ENCODE results near the gene CFD.
"Not testable (repeated sequence)": the region's sequence is repeated elsewhere in the genome, so short reads cannot be mapped to it uniquely, and the experiment has no call there.

CFD gene

GRCh38 chr19:840519-841206, 18.8 kb upstream of the CFD start, which contains the start of gene PRTN3:
TSS of gene PRTN3 (plus strand) at chr19:840999. CDS start at chr19:841009, 10 bp downstream.
- DNase-seq: no peak

GRCh38 chr19:842802-843179, 16.7 kb upstream of the CFD start:
- peaks cover 76% of the 10 kb centered on the region for H3K27me3 Mint-ChIP-seq
- CTCF ChIA-PET: interaction anchor here (0.7 kb wide), 1 partner anchor 21 kb away, joined by 3 read pairs; no protein-coding TSS in a partner anchor

More at GRCh38 chr19:840519-841206, 18.8 kb upstream of the CFD start, which contains the start of gene PRTN3:
- Mint-ChIP-seq H3K36me3 (no peaks in the 10 kb centered on the region), H3K9me3 (no peaks in the 10 kb centered on the region), H3K27ac (no peak within 1 kb of the TSS), H3K4me1 (peaks cover 3% of the 10 kb centered on the region), H3K27me3 (peaks cover 72% of the 10 kb centered on the region), H3K4me3 (no peak within 1 kb of the TSS)
- CTCF ChIA-PET: interaction anchor here (1.0 kb wide), 1 partner anchor 23 kb away, joined by 4 read pairs; no protein-coding TSS in a partner anchor

GRCh38 chr19:843180-843835, 16.2 kb upstream of the CFD start:
- DNase-seq: no peak
- CTCF ChIA-PET: interaction anchor here (0.7 kb wide), 1 partner anchor 20 kb away, joined by 3 read pairs; no protein-coding TSS in a partner anchor
- H3K9me3 Mint-ChIP-seq: no peaks in the 10 kb centered on the region
- no peaks in the 10 kb centered on the region for H3K36me3 Mint-ChIP-seq
- peaks cover 3% of the 10 kb centered on the region for H3K4me1 Mint-ChIP-seq
- no peak overlapping the region for H3K4me3 Mint-ChIP-seq
- H3K27me3 Mint-ChIP-seq: peaks cover 81% of the 10 kb centered on the region
- H3K27ac Mint-ChIP-seq: no peak overlapping the region

More at GRCh38 chr19:842802-843179, 16.7 kb upstream of the CFD start:
- H3K4me3 Mint-ChIP-seq, DNase-seq, H3K36me3 Mint-ChIP-seq, H3K9me3 Mint-ChIP-seq, H3K4me1 Mint-ChIP-seq, H3K27ac Mint-ChIP-seq: not testable (repeated sequence)

GRCh38 chr19:843836-844545, 15.5 kb upstream of the CFD start:
- DNase-seq: no peak
- Mint-ChIP-seq H3K4me1 (peaks cover 3% of the 10 kb centered on the region), H3K27me3 (peaks cover 88% of the 10 kb centered on the region), H3K27ac (no peak overlapping the region), H3K9me3 (no peaks in the 10 kb centered on the region), H3K4me3 (no peak overlapping the region), H3K36me3 (no peaks in the 10 kb centered on the region)
- CTCF ChIA-PET: no interaction called here

- DNase-seq: no peak
- H3K27me3 Mint-ChIP-seq: peaks cover 92% of the 10 kb centered on the region
- H3K4me1 Mint-ChIP-seq: peaks cover 3% of the 10 kb centered on the region
- no peaks in the 10 kb centered on the region for H3K9me3 Mint-ChIP-seq
- no peaks in the 10 kb centered on the region for H3K36me3 Mint-ChIP-seq
- no peak overlapping the region for H3K27ac Mint-ChIP-seq
- CTCF ChIA-PET: no interaction called here
- H3K4me3 Mint-ChIP-seq: no peak overlapping the region
Measured at GRCh38 chr19:844546-844971, 14.9 kb upstream of the CFD start.

GRCh38 chr19:845707-846521, 13.6 kb upstream of the CFD start:
- Mint-ChIP-seq H3K4me1 (peaks cover 3% of the 10 kb centered on the region), H3K36me3 (no peaks in the 10 kb centered on the region), H3K4me3 (no peak overlapping the region), H3K27me3 (peaks cover 100% of the 10 kb centered on the region), H3K9me3 (no peaks in the 10 kb centered on the region), H3K27ac (no peak overlapping the region)
- CTCF ChIA-PET: no interaction called here
- DNase-seq: no peak

GRCh38 chr19:848386-848921, 11.0 kb upstream of the CFD start:
- DNase-seq: no peak
- Mint-ChIP-seq H3K4me3 (no peak overlapping the region), H3K9me3 (no peaks in the 10 kb centered on the region), H3K27ac (no peak overlapping the region), H3K4me1 (peaks cover 3% of the 10 kb centered on the region), H3K36me3 (no peaks in the 10 kb centered on the region), H3K27me3 (peaks cover 100% of the 10 kb centered on the region)
- CTCF ChIA-PET: interaction anchor here (1.3 kb wide), 1 partner anchor 152 kb away, joined by 3 read pairs; no protein-coding TSS in a partner anchor

- H3K9me3 Mint-ChIP-seq, H3K36me3 Mint-ChIP-seq, H3K4me3 Mint-ChIP-seq, H3K4me1 Mint-ChIP-seq, H3K27ac Mint-ChIP-seq, DNase-seq: not testable (repeated sequence)
- CTCF ChIA-PET: interaction anchor here (1.3 kb wide), 1 partner anchor 152 kb away, joined by 3 read pairs; no protein-coding TSS in a partner anchor
- peaks cover 97% of the 10 kb centered on the region for H3K27me3 Mint-ChIP-seq
Measured at GRCh38 chr19:849195-849594, 10.3 kb upstream of the CFD start.

- CTCF ChIA-PET: interaction anchor here (0.6 to 0.7 kb wide), 2 partner anchors 91 to 340 kb away, joined by 3 read pairs; no protein-coding TSS in a partner anchor
- Mint-ChIP-seq H3K27me3 (peaks cover 88% of the 10 kb centered on the region), H3K36me3 (no peaks in the 10 kb centered on the region), H3K4me1 (no peaks in the 10 kb centered on the region), H3K9me3 (no peaks in the 10 kb centered on the region), H3K4me3 (no peak overlapping the region), H3K27ac (no peak overlapping the region)
- no peak for DNase-seq
Measured at GRCh38 chr19:850221-850978, 9.1 kb upstream of the CFD start.

- Mint-ChIP-seq H3K4me3 (no peak overlapping the region), H3K27ac (no peak overlapping the region), H3K27me3 (peaks cover 84% of the 10 kb centered on the region), H3K4me1 (no peaks in the 10 kb centered on the region), H3K9me3 (no peaks in the 10 kb centered on the region), H3K36me3 (no peaks in the 10 kb centered on the region)
- CTCF ChIA-PET: interaction anchor here (0.6 kb wide), 1 partner anchor 340 kb away, joined by 3 read pairs; no protein-coding TSS in a partner anchor
- no peak for DNase-seq
Measured at GRCh38 chr19:850979-851335, 8.5 kb upstream of the CFD start.

- peaks cover 3% of the 10 kb centered on the region for H3K4me1 Mint-ChIP-seq
- no peak for DNase-seq
- H3K27ac Mint-ChIP-seq: no peak within 1 kb of the TSS
- no peak within 1 kb of the TSS for H3K4me3 Mint-ChIP-seq
- peaks cover 72% of the 10 kb centered on the region for H3K27me3 Mint-ChIP-seq
- no peaks in the 10 kb centered on the region for H3K9me3 Mint-ChIP-seq
- no peaks in the 10 kb centered on the region for H3K36me3 Mint-ChIP-seq
- CTCF ChIA-PET: no interaction called here
Measured at GRCh38 chr19:852136-853013, 7.1 kb upstream of the CFD start, which contains the start of gene ELANE. TSS of gene ELANE (plus strand) at chr19:852303. CDS start at chr19:852329, 26 bp downstream.

- Mint-ChIP-seq H3K27ac (no peak overlapping the region), H3K9me3 (no peaks in the 10 kb centered on the region), H3K4me3 (no peak overlapping the region), H3K27me3 (peaks cover 72% of the 10 kb centered on the region), H3K36me3 (no peaks in the 10 kb centered on the region), H3K4me1 (peaks cover 7% of the 10 kb centered on the region)
- CTCF ChIA-PET: no interaction called here
- DNase-seq: no peak
Measured at GRCh38 chr19:853014-853585, 6.4 kb upstream of the CFD start.

Measured in activated naive CD4-positive, alpha-beta T cell treated with anti-CD3 and anti-CD28 coated beads, Interleukin-2, amount 10 ng/mL, durations not matched to agents 7 days and 5 days (primary cell).